ENCODE data around the gene FGGY. TPM values are rescaled to one million over a fixed set of nuclear protein-coding genes. Genes with fewer than 3 reads are reported as not detected.
"Not testable (repeated sequence)": the region's sequence is repeated elsewhere in the genome, so short reads cannot be mapped to it uniquely, and the experiment has no call there.

FGGY gene
- polyA plus RNA-seq, 10 donors, result 9.1 to 15.3 (median 12.5) TPM

GRCh38 chr1:59541891-59542290 is 245.0 kb downstream of the FGGY start:
- no peak for DNase-seq

GRCh38 chr1:59543211-59543668 is 246.3 kb downstream of the FGGY start:
- DNase-seq, result no peak

GRCh38 chr1:59544615-59545293 is 247.9 kb downstream of the FGGY start:
- no peak for DNase-seq

- no peak for DNase-seq
Observed at GRCh38 chr1:59545830-59546229, 248.9 kb downstream of the FGGY start.

GRCh38 chr1:59549066-59549837 is 252.4 kb downstream of the FGGY start:
- DNase-seq, result no peak

GRCh38 chr1:59549903-59550302 is 253.0 kb downstream of the FGGY start:
- DNase-seq, result no peak

- no peak for DNase-seq
Observed at GRCh38 chr1:59552007-59552406, 255.1 kb downstream of the FGGY start.

GRCh38 chr1:59553371-59553770 is 256.5 kb downstream of the FGGY start:
- DNase-seq, result no peak

GRCh38 chr1:59554011-59554663 is 257.2 kb downstream of the FGGY start:
- DNase-seq, result no peak

GRCh38 chr1:59554752-59555151 is 257.9 kb downstream of the FGGY start:
- DNase-seq, result no peak

GRCh38 chr1:59556398-59556797 is 259.5 kb downstream of the FGGY start:
- no peak for DNase-seq

- no peak for DNase-seq
Observed at GRCh38 chr1:59556802-59557548, 260.1 kb downstream of the FGGY start.

- no peak for DNase-seq
Observed at GRCh38 chr1:59557549-59557885, 260.6 kb downstream of the FGGY start.

- DNase-seq, result not testable (repeated sequence)
Observed at GRCh38 chr1:59558580-59558979, 261.7 kb downstream of the FGGY start.

- no peak for DNase-seq
Observed at GRCh38 chr1:59560807-59561450, 264.0 kb downstream of the FGGY start.

- DNase-seq, result no peak
Observed at GRCh38 chr1:59561796-59562195, 264.9 kb downstream of the FGGY start.

GRCh38 chr1:59564192-59564891 is 267.4 kb downstream of the FGGY start:
- no peak for DNase-seq

GRCh38 chr1:59565611-59566410 is 268.9 kb downstream of the FGGY start:
- DNase-seq, result peak in 2 of 3 donors; percentile 47 to 55

- peak in 1 of 3 donors; percentile 25 for DNase-seq
Observed at GRCh38 chr1:59568158-59568935, 271.5 kb downstream of the FGGY start.

All from muscle of back (tissue), 11 donors.